Right ventricle myocardium inferior (tissue), 1 donor: ENCODE data around the gene RHBDD3. TPM values are rescaled to one million over a fixed set of nuclear protein-coding genes. Genes with fewer than 3 reads are reported as not detected.

Experiments used
- ATAC-seq: fragments of 200-7000 bp; cut with Tn5 transposase; one replicate; pipeline ENCODE4 v1.9.1; 2020; ENCODE audit warnings: mild to moderate bottlenecking, moderate library complexity
- DNase-seq: peaks from one replicate; pipeline ENCODE4 v3.0.0; 2021; ENCODE audit errors: missing footprints
- intact Hi-C: fragments of 100-400 bp; cut with DNase I; formaldehyde crosslinking; loops from one replicate; pipeline ENCODE4 v1.11.0; 2022
- long read RNA-seq: library from polyadenylated mRNA; unstranded; transcript quantifications from one replicate; pipeline ENCODE4 v2.0.0, GENCODE V29; 2021
- total RNA-seq: library from RNA; stranded (reverse); fragmentation: NEBNext Ultra II Directional; extraction: Animal tissue kit (Norgen Biotek cat#: 25700); gene quantifications from one replicate; pipeline ENCODE4 v1.2.1, GENCODE V29; 2021
- donor health status: DM: no; HTN: yes; CAD: no; lungs with severe emphysema.

Gene RHBDD3
- total RNA-seq = 11.6 TPM
- long read RNA-seq, transcript RHBDD3-201 (7 exons, 1,794 nt) = major isoform, 6 of 16 reads
- long read RNA-seq, partial matches to known transcripts = 0 of 16 reads
- long read RNA-seq, other reads (novel, unspliced or antisense) = 8 of 16 reads

- DNase-seq (peak; percentile 97), ATAC-seq (peak; percentile 95)
- intact Hi-C loops = loop anchor here (2.0 to 10.0 kb wide), 2 partner anchors 39 to 193 kb away; partner anchors contain the start of genes GAS2L1 and KREMEN1
These were observed at the start of gene RHBDD3, which contains the start of gene EWSR1 for GRCh38 chr22:29267858-29268510. Gene RHBDD3, minus strand, starts transcription at chr22:29267981. Its CDS starts 2,355 bp downstream, at chr22:29265626. Gene EWSR1, plus strand, starts transcription at chr22:29268268. Its CDS starts 69 bp downstream, at chr22:29268337.

GRCh38 chr22:29316141-29316828 is 48.5 kb upstream of the RHBDD3 start:
- peak; percentile 54 for DNase-seq
- intact Hi-C loops = no loop called here
- no peak for ATAC-seq

- ATAC-seq (no peak), DNase-seq (no peak)
- intact Hi-C loops = no loop called here
These were observed 47.7 kb upstream of the RHBDD3 start, which contains the start of gene RASL10A for GRCh38 chr22:29315286-29316140. Gene RASL10A, minus strand, starts transcription at chr22:29315697. Its CDS starts 451 bp downstream, at chr22:29315246.

- no peak for DNase-seq
- intact Hi-C loops = no loop called here
- no peak for ATAC-seq
These were observed 46.9 kb upstream of the RHBDD3 start for GRCh38 chr22:29314537-29315285.

- no peak for DNase-seq
- intact Hi-C loops = no loop called here
- no peak for ATAC-seq
These were observed 46.0 kb upstream of the RHBDD3 start for GRCh38 chr22:29313576-29314466.

GRCh38 chr22:29313126-29313575 is 45.4 kb upstream of the RHBDD3 start:
- DNase-seq (no peak), ATAC-seq (peak; percentile 6)
- intact Hi-C loops = no loop called here

GRCh38 chr22:29312218-29313125 is 44.7 kb upstream of the RHBDD3 start:
- DNase-seq = no peak
- no peak for ATAC-seq
- intact Hi-C loops = no loop called here

GRCh38 chr22:29311464-29312217 is 43.9 kb upstream of the RHBDD3 start:
- peak; percentile 81 for DNase-seq

GRCh38 chr22:29310863-29311339 is 43.1 kb upstream of the RHBDD3 start:
- ATAC-seq (peak; percentile 67), DNase-seq (peak; percentile 96)
- intact Hi-C loops = loop anchor here (2.0 kb wide), 1 partner anchor 32 kb away; no protein-coding TSS in a partner anchor

More at GRCh38 chr22:29311464-29312217, 43.9 kb upstream of the RHBDD3 start:
- intact Hi-C loops = loop anchor here (2.0 kb wide), 1 partner anchor 31 kb away; no protein-coding TSS in a partner anchor
- peak; percentile 2 for ATAC-seq

GRCh38 chr22:29310065-29310862 is 42.5 kb upstream of the RHBDD3 start:
- ATAC-seq = no peak
- peak; percentile 80 for DNase-seq
- intact Hi-C loops = loop anchor here (2.0 kb wide), 1 partner anchor 33 kb away; no protein-coding TSS in a partner anchor

GRCh38 chr22:29309332-29310064 is 41.7 kb upstream of the RHBDD3 start:
- peak; percentile 82 for DNase-seq
- ATAC-seq = peak; percentile 23
- intact Hi-C loops = loop anchor here (2.0 kb wide), 1 partner anchor 33 kb away; no protein-coding TSS in a partner anchor

- intact Hi-C loops = no loop called here
- ATAC-seq (no peak), DNase-seq (no peak)
These were observed 41.0 kb upstream of the RHBDD3 start for GRCh38 chr22:29308791-29309262.

- ATAC-seq = no peak
- DNase-seq = no peak
- intact Hi-C loops = no loop called here
These were observed 40.5 kb upstream of the RHBDD3 start for GRCh38 chr22:29308148-29308790.
